ENCODE data around the gene TEAD1. TPM values are rescaled to one million over a fixed set of nuclear protein-coding genes. Genes with fewer than 3 reads are reported as not detected.

Gene TEAD1
- total RNA-seq, 4 donors from 2014 or later, result 45.7 to 88.7 (median 71.4) TPM

GRCh38 chr11:12964650-12965049 is 290.4 kb downstream of the TEAD1 start:
- no peak overlapping the region for H3K4me3 ChIP-seq (ENCODE audit: low read depth, poor library complexity, severe bottlenecking)
- DNase-seq (ENCODE audit: low spot score in 2 of 2), result no peak
- WGBS, 2 donors, result 86 to 88% methylated on average over 7 of the region's 7 CpGs
- TF ChIP-seq CTCF (IDR thresholded peaks at IDR 0.05) (no peak), POLR2A (IDR thresholded peaks at IDR 0.05) (no peak)
- intact Hi-C loops (cut with DNase I; ENCODE audit: low total_unique reads), result no loop called here

GRCh38 chr11:12966002-12966401 is 291.8 kb downstream of the TEAD1 start:
- intact Hi-C loops (cut with DNase I; ENCODE audit: low total_unique reads), result no loop called here
- no peak for TF ChIP-seq POLR2A (IDR thresholded peaks at IDR 0.05)
- no peak for TF ChIP-seq CTCF (IDR thresholded peaks at IDR 0.05)

GRCh38 chr11:12968101-12968500 is 293.9 kb downstream of the TEAD1 start:
- 44 to 48% methylated on average over 1 of the region's 1 CpG for WGBS, 2 donors
- H3K4me3 ChIP-seq (ENCODE audit: low read depth, poor library complexity, severe bottlenecking), result no peak overlapping the region
- no peak for DNase-seq (ENCODE audit: low spot score in 2 of 2)
- intact Hi-C loops (cut with DNase I; ENCODE audit: low total_unique reads), result no loop called here
- no peak for TF ChIP-seq CTCF (IDR thresholded peaks at IDR 0.05)
- no peak for TF ChIP-seq POLR2A (IDR thresholded peaks at IDR 0.05)

More at GRCh38 chr11:12966002-12966401, 291.8 kb downstream of the TEAD1 start:
- no peak overlapping the region for H3K4me3 ChIP-seq (ENCODE audit: low read depth, poor library complexity, severe bottlenecking)
- 89 to 95% methylated on average over 5 of the region's 5 CpGs for WGBS, 2 donors
- no peak for DNase-seq (ENCODE audit: low spot score in 2 of 2)

GRCh38 chr11:12968826-12969225 is 294.6 kb downstream of the TEAD1 start:
- 49 to 55% methylated on average over 6 of the region's 6 CpGs for WGBS, 2 donors
- TF ChIP-seq POLR2A (IDR thresholded peaks at IDR 0.05) (no peak), CTCF (IDR thresholded peaks at IDR 0.05) (no peak)
- no peak for DNase-seq (ENCODE audit: low spot score in 2 of 2)
- H3K4me3 ChIP-seq (ENCODE audit: low read depth, poor library complexity, severe bottlenecking), result no peak overlapping the region
- intact Hi-C loops (cut with DNase I; ENCODE audit: low total_unique reads), result no loop called here

- TF ChIP-seq CTCF (IDR thresholded peaks at IDR 0.05) (no peak), POLR2A (IDR thresholded peaks at IDR 0.05) (no peak)
- intact Hi-C loops (cut with DNase I; ENCODE audit: low total_unique reads), result no loop called here
- DNase-seq (ENCODE audit: low spot score in 2 of 2), result no peak
- no peak overlapping the region for H3K4me3 ChIP-seq (ENCODE audit: low read depth, poor library complexity, severe bottlenecking)
- WGBS, 2 donors, result 86 to 89% methylated on average over 1 of the region's 1 CpG
These were observed 297.7 kb downstream of the TEAD1 start for GRCh38 chr11:12971955-12972354.

- 71 to 100% methylated on average over 1 of the region's 1 CpG for WGBS, 2 donors
- H3K4me3 ChIP-seq (ENCODE audit: low read depth, poor library complexity, severe bottlenecking), result no peak overlapping the region
- DNase-seq (ENCODE audit: low spot score in 2 of 2), result no peak
- TF ChIP-seq POLR2A (IDR thresholded peaks at IDR 0.05), result no peak
- no peak for TF ChIP-seq CTCF (IDR thresholded peaks at IDR 0.05)
- intact Hi-C loops (cut with DNase I; ENCODE audit: low total_unique reads), result no loop called here
These were observed 299.4 kb downstream of the TEAD1 start for GRCh38 chr11:12973528-12974181.
